Fibroblast of upper back skin (primary cell): Measurements from ENCODE around the gene PEX14.

Experiments used
- DNase-seq: peaks from one replicate; pipeline ENCODE4 v3.0.0-alpha.2; 2013

PEX14 gene

GRCh38 chr1:10520952-10521351, 46.2 kb downstream of the PEX14 start:
- DNase-seq: no peak

GRCh38 chr1:10521537-10522157, 46.9 kb downstream of the PEX14 start:
- DNase-seq: no peak

- DNase-seq: no peak
Observed at GRCh38 chr1:10522322-10522860, 47.6 kb downstream of the PEX14 start.

DNA sequence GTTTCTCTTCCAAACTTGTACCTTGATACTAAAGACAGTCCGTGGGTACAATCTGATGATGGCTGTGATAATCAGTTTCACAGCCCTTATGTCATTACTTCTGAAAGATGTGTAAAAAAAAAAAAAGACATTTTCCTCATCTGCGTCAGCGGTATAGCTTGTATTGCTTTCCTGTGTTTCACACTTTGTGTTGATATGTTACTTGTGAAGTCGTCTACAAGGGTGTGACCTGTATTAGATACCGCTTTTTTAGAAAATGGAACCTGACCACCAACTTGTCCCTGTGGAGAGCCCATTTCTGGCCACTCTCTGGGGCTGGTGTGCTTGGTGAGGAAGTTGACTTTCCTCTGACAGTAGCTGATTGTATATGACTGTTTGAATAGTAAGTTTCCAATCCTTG, 50.5 kb downstream of the PEX14 start:
- no peak for DNase-seq

- peak; percentile 88 for DNase-seq
Observed at GRCh38 chr1:10528066-10529014, 53.6 kb downstream of the PEX14 start.

- no peak for DNase-seq
Observed at GRCh38 chr1:10529091-10529490, 54.3 kb downstream of the PEX14 start.

- DNase-seq: no peak
Observed at GRCh38 chr1:10529765-10530164, 55.0 kb downstream of the PEX14 start.

DNA sequence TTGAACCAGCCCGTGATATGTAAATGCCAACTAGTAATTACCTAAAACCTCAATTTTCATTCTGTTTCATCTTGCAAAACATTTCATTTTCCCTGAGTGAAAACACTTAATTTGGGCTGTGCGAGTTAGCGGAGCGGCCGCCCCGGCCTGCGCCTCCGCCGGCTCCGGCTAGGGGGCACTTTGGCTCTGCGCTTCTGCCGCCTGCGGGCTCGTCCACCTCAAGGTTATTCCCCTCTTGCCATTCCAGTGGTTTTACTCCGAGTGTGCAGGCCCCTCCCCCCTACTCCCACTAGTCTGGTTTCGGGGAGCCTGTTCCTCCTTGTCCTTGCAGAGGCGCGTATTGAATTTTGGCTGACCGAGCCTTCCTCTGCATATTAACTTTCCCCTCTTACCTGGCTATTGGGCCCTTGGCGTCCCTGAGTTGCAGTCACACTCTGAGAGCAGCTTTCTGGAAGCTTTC, 55.6 kb downstream of the PEX14 start:
- peak; percentile 75 for DNase-seq

GRCh38 chr1:10530756-10531495, 56.2 kb downstream of the PEX14 start:
- peak; percentile 81 for DNase-seq

GRCh38 chr1:10532362-10532761, 57.6 kb downstream of the PEX14 start:
- no peak for DNase-seq

- DNase-seq: no peak
Observed at GRCh38 chr1:10534519-10534918, 59.8 kb downstream of the PEX14 start.

DNA sequence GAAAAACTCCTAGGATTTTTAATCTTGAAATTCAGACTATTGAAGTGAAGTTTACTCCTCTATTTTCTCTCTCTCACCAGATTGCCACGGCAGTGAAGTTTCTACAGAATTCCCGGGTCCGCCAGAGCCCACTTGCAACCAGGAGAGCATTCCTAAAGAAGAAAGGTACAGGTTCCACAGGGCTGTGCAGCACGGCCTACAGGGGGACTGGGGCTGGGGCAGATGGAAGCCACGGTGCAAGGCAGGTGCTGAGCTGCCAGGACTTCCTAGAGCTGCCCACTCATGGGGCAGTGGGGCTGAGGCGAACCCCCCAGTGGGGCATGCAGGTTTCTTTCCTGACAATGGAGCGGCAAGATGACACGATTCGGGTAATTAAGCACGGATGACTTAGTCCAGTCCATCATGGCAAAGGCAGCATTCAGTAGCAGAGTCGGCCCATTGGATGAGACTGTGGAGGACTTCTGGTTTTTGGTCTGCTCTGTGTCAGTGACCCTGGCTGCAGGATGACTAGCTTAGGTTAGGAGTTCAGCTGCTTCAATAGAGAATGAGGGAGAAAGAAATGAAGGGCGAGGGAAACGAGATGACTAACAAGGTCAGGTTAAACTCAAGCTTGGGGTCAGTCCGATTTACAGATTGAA, 61.5 kb downstream of the PEX14 start:
- DNase-seq: no peak

DNA sequence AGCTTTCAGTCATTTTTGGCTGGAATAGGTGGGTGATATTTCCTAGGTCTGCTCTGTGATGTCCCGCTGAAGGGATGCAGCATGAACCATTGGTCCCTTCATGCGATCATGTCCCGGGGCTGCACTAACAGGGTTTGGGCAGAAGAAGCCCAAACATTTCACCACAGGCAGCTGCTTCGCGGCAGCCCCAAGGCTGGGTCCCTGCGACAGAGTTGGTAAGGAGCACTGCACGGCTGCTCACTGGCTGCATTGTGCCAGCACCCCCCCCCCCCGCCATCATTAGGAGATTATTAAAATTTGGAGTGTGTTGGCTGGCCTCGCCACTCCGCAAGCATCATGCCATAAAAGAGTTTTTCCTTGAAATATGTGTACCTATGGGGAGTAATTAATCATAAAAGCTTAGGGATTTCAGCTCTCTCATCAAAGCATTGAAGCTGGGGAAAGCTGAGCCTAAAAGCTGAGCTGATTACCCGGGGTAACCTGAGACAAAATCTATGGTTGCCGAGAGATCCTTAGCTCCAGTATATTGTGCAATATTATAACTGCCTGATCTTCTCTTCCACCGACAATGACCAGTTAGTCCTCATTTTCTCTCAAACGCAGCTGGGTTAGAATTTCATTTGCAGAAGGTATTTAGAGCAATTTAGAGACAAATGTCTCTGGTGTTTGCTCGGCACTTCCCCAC, 62.5 kb downstream of the PEX14 start:
- no peak for DNase-seq

DNA sequence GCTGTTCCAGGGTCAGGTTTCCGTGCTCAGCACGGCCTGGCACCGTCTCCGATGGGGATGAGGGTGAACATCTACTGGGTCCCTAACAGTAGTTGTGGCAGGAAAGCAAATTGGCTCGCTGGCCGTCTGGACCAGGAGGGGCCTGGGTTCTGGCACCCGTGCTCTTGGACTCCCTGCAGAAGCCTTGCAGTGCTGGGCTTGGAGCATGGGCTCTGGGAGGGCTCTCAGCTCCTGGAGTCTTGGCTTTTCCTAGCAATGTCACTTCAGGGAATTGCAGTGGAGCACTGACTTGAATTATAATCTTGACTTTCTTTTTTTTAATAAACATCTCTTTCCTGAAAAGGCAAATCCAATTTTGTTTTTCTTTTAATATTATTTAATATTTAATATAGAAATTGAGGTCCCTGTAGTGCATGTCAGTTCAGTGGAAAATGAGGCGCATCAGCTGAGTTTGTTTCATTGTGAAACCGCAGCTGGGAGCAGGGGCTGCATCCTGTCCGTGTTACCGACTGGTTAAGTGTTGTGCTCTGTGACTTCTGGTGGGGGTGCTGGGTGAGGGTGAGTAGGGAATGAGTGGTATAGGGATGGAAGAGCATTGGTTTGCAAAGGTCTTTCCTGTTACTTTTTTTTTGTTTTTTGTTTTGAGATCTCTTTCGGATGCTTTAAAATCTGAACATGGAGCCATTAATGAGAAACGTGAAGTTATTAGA, 64.1 kb downstream of the PEX14 start:
- no peak for DNase-seq

GRCh38 chr1:10539411-10540043, 64.8 kb downstream of the PEX14 start:
- DNase-seq: peak; percentile 67

DNA sequence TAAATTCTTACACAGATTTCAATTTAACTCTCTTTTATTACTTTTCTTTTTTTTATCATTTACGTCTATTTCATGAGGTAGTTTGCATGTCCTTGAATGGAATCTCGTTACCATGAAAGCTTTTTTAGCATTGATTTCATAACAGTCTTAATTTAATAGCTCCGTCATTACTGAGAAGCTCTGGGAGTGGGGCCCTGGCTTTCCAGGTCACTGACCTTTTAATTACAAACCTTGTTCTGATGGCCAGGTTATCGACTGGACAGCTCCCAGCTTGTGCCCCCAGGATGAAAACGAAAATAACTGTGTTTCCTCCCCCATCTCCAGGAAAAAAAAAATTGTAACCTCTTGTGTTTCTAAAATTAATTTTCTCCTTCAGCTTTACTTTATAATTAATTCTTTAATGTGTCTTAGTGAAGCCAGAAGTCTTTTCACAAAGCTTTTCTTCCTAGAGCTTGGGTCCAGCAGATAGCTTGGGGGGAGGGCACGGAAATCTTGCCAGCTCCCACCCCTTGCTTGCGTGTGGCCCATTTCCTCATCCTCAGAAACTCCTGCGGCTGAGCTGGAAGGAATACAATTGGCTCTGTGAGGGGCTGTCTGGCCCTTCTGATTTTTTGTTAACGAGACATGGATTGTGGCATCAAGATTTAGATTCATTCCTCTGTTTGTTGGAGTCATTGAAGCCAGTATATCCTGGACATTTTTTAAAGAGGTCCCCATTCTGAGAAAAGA, 65.7 kb downstream of the PEX14 start:
- peak; percentile 75 for DNase-seq

- DNase-seq: no peak
Observed at GRCh38 chr1:10541286-10541685, 66.5 kb downstream of the PEX14 start.

- DNase-seq: no peak
Observed at GRCh38 chr1:10544239-10544638, 69.5 kb downstream of the PEX14 start.

DNA sequence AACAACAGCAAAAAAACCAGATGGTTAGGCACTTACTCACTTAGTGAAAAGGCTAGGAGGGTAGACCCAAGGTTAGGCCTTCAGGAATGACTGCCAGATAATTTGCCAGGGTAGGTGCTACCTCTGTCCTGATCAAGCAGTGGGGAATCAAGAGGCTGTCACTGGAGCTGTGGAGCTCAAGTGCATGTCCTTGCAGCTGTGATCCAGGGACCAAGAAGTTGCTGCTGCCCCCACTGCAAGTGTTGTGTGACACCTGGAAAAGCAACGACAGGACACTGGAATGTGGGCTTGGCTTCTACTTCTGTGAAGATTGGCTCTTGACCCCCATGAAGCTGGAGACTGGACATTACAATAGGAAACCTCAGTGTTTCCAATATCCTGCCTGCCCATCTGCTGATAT, 72.1 kb downstream of the PEX14 start:
- DNase-seq: no peak
